ENCODE measurements around the gene GPR84. TPM values are rescaled to one million over a fixed set of nuclear protein-coding genes. Genes with fewer than 3 reads are reported as not detected.

The GPR84 gene
- polyA plus RNA-seq, 2 of the 4 experiments (the other 2 are of a cell fraction) = not detected

GRCh38 chr12:54372113-54372806 is 8.0 kb upstream of the GPR84 start:
- 64% methylated on average over 8 of the region's 8 CpGs for WGBS (ENCODE audit: missing lambda C conversion rate)
- DNase-seq (ENCODE audit: low read depth in 1 of 2, low spot score in 1 of 2) (no peak), ATAC-seq (no peak), FAIRE-seq (no peak)
- Histone ChIP-seq H3K4me2 (peak overlapping the region; percentile 52), H3K27ac (peak overlapping the region; percentile 37 to 68; a peak in 5 of 6 replicates), H3K4me1 (peaks cover 69% of the 10 kb centered on the region), H3K9me3 (no peaks in the 10 kb centered on the region), H3K4me3 (no peak overlapping the region)
- POLR2A ChIA-PET = interaction anchor here (0.6 kb wide), 1 partner anchor 344 kb away, joined by 3 read pairs; the partner anchor contains the start of gene HOXC6
- TF ChIP-seq JUNB (IDR thresholded peaks at IDR 0.05) = no peak
- CTCF ChIA-PET = interaction anchor here (0.6 to 3.5 kb wide), 17 partner anchors 8 to 156 kb away, joined by 3 to 146 read pairs (median 5); partner anchors contain the start of genes COPZ1 and ZNF385A

DNA sequence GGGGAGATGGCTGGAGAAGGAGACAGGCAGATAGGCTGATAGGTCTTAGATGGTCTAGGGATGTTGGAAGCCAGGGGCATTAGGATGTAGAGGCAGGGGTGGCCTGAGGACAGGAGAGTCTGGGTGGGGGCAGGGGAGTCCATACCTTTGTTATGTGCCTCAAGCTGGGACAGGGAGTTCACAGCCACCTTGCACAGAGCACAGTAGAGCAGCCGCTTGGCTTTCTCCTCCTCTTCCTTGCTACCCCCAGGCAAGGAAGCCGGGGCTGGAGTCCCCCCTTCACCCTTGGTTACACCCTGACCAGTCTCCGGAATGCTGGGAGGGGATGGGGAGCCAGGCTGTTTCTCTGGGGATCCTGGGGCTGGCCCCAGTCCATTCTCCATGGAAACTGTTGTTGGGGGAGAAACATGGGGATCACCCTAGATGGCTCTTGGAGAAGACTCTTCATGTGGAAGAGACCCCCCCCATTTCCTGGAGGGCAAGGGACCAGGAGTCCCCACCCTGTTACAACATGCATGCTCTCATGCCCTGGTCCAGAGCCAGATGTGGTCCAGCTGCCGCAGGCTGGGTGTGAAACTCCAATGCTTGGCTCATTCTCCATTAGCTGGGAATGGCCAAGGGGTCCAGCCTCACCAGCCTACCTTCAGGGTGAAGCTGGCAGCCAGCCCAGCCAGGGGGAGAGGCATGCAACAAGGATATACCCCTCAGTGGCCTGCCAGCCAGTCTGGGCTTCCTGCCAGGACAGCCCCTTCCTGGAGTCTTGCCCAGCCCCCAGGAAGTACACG is 7.2 kb upstream of the GPR84 start:
- ATAC-seq (no peak), DNase-seq (ENCODE audit: low read depth in 1 of 2, low spot score in 1 of 2) (no peak), FAIRE-seq (no peak)
- POLR2A ChIA-PET = no interaction called here
- peak overlapping the region; percentile 52 for H3K4me2 ChIP-seq
- peak overlapping the region; percentile 37 to 68; a peak in 5 of 6 replicates for H3K27ac ChIP-seq
- no peak overlapping the region for H3K4me3 ChIP-seq
- CTCF ChIA-PET = interaction anchor here (1.0 to 3.5 kb wide), 41 partner anchors 8 to 366 kb away, joined by 3 to 146 read pairs (median 5); partner anchors contain the start of genes COPZ1 and ZNF385A
- WGBS (ENCODE audit: missing lambda C conversion rate) = 73% methylated on average over 5 of the region's 5 CpGs
- no peak for TF ChIP-seq CEBPB (IDR thresholded peaks at IDR 0.05)
- no peak for TF ChIP-seq FOXS1 (CRISPR knock-in tag; IDR thresholded peaks at IDR 0.05)
- no peak for TF ChIP-seq TFCP2L1 (CRISPR knock-in tag; IDR thresholded peaks at IDR 0.05)
- TF ChIP-seq RFX5 (IDR thresholded peaks at IDR 0.05) = no peak
- TF ChIP-seq MAFK (IDR thresholded peaks at IDR 0.05; ENCODE audit: partially characterized antibody) = no peak
- TF ChIP-seq PBX3 (IDR thresholded peaks at IDR 0.05) = no peak
- TF ChIP-seq, protein P1, sequence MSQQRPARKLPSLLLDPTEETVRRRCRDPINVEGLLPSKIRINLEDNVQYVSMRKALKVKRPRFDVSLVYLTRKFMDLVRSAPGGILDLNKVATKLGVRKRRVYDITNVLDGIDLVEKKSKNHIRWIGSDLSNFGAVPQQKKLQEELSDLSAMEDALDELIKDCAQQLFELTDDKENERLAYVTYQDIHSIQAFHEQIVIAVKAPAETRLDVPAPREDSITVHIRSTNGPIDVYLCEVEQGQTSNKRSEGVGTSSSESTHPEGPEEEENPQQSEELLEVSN (IDR thresholded peaks at IDR 0.05; ENCODE audit: borderline replicate concordance, low read depth) = no peak
- no peak for TF ChIP-seq REST (IDR thresholded peaks at IDR 0.05)
- no peak for TF ChIP-seq HEYL (CRISPR knock-in tag; IDR thresholded peaks at IDR 0.05)
- no peak for TF ChIP-seq ATOH8 (CRISPR knock-in tag; IDR thresholded peaks at IDR 0.05; ENCODE audit: low read depth)
- no peak for TF ChIP-seq BCL3 (IDR thresholded peaks at IDR 0.05)
- TF ChIP-seq HOXB5 (CRISPR knock-in tag; IDR thresholded peaks at IDR 0.05) = no peak
- no peak for TF ChIP-seq RAD21 (conservative IDR thresholded peaks at IDR 0.05 in 1 of 2, IDR thresholded peaks at IDR 0.05 in 1 of 2)
- no peak for TF ChIP-seq RARB (CRISPR knock-in tag; IDR thresholded peaks at IDR 0.05)
- no peak for TF ChIP-seq USF2 (IDR thresholded peaks at IDR 0.05)
- TF ChIP-seq, protein P2, sequence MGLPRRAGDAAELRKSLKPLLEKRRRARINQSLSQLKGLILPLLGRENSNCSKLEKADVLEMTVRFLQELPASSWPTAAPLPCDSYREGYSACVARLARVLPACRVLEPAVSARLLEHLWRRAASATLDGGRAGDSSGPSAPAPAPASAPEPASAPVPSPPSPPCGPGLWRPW (IDR thresholded peaks at IDR 0.05) = no peak
- no peak for TF ChIP-seq ZFP36 (IDR thresholded peaks at IDR 0.05; ENCODE audit: borderline replicate concordance, partially characterized antibody)
- no peaks in the 10 kb centered on the region for H3K9me3 ChIP-seq
- H3K4me1 ChIP-seq = peaks cover 69% of the 10 kb centered on the region
